AG04449 (cell line): ENCODE data around the gene PLP1.
A peak's percentile ranks its signal among the peaks of the same experiment; 100 is the strongest.
"Not testable (repeated sequence)": the region's sequence is repeated elsewhere in the genome, so short reads cannot be mapped to it uniquely, and the experiment has no call there.

Source experiments
- CTCF ChIA-PET: fragments of 350-600 bp; formaldehyde crosslinking; extraction: SDS; loops from one replicate; lab custom pipeline; 2021; ENCODE audit warnings: antibody characterized with exemption; lab: Yijun Ruan, JAX
- POLR2A ChIA-PET: fragments of 400-600, 350-600 bp; formaldehyde crosslinking; extraction: SDS; loops from one replicate; lab custom pipeline; 2020; ENCODE audit warnings: antibody characterized with exemption, inconsistent platforms; lab: Yijun Ruan, JAX
- DNase-seq: peaks from one replicate; pipeline ENCODE4 v3.0.0-alpha.2; 2010; ENCODE audit warnings: low read depth, low spot score
- H3K4me3 ChIP-seq: 2 replicates; pipeline ENCODE4 v1.5.1; 2011; ENCODE audit warnings: low read depth, mild to moderate bottlenecking, control low read depth, low read length
- TF ChIP-seq, protein P1 (sequence below): IDR thresholded peaks from one replicate; pipeline ENCODE4 v1.5.1; 2011; ENCODE audit warnings: mild to moderate bottlenecking, moderate library complexity, low read length, control low read depth, inconsistent platforms; ENCODE audit not compliant: insufficient read depth; ENCODE audit errors: missing control alignments

The PLP1 gene

DNA sequence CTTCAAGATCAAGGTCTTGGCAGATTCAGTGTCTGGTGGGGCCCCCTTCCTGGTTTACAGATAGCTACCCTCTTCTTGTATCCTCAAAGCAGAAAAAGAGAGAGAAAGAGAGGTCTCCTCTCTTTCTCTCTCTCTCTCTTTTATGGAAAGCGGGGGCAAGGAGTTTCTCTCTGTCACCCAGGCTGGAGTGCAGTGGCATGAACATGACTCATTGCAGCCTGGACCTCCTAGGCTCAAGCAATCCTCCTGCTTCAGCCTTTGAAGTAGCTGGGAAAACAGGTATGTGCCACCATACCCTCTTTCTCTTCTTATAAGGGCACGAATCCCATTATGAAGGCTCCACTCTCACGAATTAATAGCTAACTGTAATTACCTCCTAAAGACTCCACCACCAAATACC is 35.2 kb downstream of the PLP1 start:
- no peak for DNase-seq
- CTCF ChIA-PET: interaction anchor here (1.5 kb wide), 1 partner anchor 122 kb away, joined by 6 read pairs; no protein-coding TSS in a partner anchor
- H3K4me3 ChIP-seq: no peak overlapping the region
- POLR2A ChIA-PET: no interaction called here
- TF ChIP-seq, protein P1, sequence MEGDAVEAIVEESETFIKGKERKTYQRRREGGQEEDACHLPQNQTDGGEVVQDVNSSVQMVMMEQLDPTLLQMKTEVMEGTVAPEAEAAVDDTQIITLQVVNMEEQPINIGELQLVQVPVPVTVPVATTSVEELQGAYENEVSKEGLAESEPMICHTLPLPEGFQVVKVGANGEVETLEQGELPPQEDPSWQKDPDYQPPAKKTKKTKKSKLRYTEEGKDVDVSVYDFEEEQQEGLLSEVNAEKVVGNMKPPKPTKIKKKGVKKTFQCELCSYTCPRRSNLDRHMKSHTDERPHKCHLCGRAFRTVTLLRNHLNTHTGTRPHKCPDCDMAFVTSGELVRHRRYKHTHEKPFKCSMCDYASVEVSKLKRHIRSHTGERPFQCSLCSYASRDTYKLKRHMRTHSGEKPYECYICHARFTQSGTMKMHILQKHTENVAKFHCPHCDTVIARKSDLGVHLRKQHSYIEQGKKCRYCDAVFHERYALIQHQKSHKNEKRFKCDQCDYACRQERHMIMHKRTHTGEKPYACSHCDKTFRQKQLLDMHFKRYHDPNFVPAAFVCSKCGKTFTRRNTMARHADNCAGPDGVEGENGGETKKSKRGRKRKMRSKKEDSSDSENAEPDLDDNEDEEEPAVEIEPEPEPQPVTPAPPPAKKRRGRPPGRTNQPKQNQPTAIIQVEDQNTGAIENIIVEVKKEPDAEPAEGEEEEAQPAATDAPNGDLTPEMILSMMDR: no peak

DNA sequence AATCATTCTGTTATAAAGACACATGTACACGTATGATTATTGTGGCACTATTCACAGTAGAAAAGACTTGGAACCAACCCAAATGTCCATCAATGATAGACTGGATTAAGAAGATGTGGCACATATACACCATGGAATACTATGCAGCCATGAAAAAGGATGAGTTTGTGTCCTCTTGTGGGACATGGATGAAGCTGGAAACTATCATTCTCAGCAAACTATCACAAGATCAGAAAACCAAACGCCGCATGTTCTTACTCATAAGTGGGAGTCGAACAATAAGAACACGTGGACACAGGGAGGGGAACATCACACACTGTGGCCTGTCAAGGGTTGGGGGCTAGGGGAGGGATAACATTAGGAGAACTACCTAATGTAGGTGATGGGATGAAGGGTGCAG is 40.5 kb downstream of the PLP1 start:
- DNase-seq: not testable (repeated sequence)

DNA sequence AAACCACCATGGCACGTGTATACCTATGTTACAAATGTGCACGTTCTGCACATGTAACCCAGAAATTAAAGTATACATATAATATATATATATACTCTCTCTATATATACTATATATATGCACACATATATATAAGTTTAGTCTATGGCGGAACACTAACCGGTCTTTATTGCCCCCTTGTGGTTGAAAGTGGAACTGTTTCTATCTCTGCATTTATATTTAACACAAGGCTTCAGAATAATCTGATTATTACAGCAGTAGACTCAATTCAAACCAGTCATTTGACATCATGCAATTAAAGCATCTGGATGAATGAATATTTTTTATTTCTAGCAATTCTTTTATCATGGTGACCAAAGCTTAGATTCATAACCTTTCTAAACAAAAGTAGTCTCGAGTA is 40.9 kb downstream of the PLP1 start:
- DNase-seq: no peak
- TF ChIP-seq, protein P1: peak; percentile 8
- ChIA-PET POLR2A (no interaction called here), CTCF (interaction anchor here (0.8 to 2.5 kb wide), 10 partner anchors 9 to 330 kb away, joined by 3 to 12 read pairs (median 3); partner anchors contain the start of gene TMEM31)
- no peak overlapping the region for H3K4me3 ChIP-seq

More for the DNA sequence above, 40.5 kb downstream of the PLP1 start:
- H3K4me3 ChIP-seq, POLR2A ChIA-PET: not testable (repeated sequence)
- CTCF ChIA-PET: interaction anchor here (1.0 to 2.2 kb wide), 8 partner anchors 19 to 330 kb away, joined by 3 to 12 read pairs (median 3); partner anchors contain the start of gene TMEM31

- no peak for DNase-seq
- POLR2A ChIA-PET: no interaction called here
Measured at GRCh38 chrX:103818842-103819619, 42.4 kb downstream of the PLP1 start.

DNA sequence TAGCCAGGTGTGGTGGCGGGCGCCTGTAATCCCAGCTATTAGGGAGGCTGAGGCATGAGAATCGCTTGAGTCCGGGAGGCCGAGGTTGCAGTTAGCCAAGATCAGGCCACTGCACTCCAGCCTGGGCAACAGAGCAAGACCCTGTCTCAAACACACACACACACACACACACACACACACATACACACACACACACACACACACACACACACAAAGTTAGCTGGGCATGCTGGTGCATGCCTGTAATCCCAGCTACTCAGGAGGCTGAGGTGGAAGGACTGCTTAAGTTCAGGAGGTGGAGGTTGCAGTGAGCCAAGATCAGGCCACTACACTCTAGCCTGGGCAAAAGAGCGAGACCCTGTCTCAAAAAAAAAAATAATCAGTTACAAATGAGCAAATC is 44.2 kb downstream of the PLP1 start:
- CTCF ChIA-PET, POLR2A ChIA-PET: not testable (repeated sequence)

More at GRCh38 chrX:103818842-103819619, 42.4 kb downstream of the PLP1 start:
- CTCF ChIA-PET: interaction anchor here (0.7 to 2.5 kb wide), 5 partner anchors 13 to 331 kb away, joined by 3 to 11 read pairs (median 3); partner anchors contain the start of gene RAB9B
- TF ChIP-seq, protein P1: no peak
- H3K4me3 ChIP-seq: no peak overlapping the region

DNA sequence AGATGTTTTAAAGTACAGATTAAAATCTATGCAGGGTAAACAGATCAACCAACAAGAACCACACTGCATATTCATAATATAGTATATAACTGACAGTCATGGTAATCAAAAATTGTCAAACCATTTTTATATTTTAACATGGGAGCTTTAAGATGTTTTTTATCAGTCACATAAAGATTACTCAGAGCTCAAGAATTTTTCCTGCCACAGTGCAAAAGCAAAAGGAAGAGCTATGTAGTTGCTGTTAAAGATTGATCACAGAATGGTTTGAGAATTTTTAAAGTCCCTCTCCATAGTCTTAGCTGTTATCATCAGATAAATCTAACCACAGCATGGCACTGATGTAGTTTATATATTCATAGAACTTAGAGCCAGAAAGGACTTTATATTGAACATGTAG is 47.0 kb downstream of the PLP1 start:
- H3K4me3 ChIP-seq: no peak overlapping the region
- ChIA-PET POLR2A (interaction anchor here (0.9 kb wide), 1 partner anchor 139 kb away, joined by 3 read pairs; no protein-coding TSS in a partner anchor), CTCF (interaction anchor here (0.7 to 1.6 kb wide), 4 partner anchors 22 to 112 kb away, joined by 3 to 6 read pairs (median 4); no protein-coding TSS in a partner anchor)
- DNase-seq: no peak
- TF ChIP-seq, protein P1: no peak

More for the DNA sequence above, 44.2 kb downstream of the PLP1 start:
- H3K4me3 ChIP-seq, DNase-seq: not testable (repeated sequence)

GRCh38 chrX:103825881-103826280 is 49.2 kb downstream of the PLP1 start:
- ChIA-PET CTCF (no interaction called here), POLR2A (no interaction called here)
- no peak overlapping the region for H3K4me3 ChIP-seq
- TF ChIP-seq, protein P1: no peak
- no peak for DNase-seq
